ENCODE measurements around the gene THOC6.

The THOC6 gene

GRCh38 chr16:3065069-3065741 is 41.4 kb downstream of the THOC6 start, which contains the start of gene IL32 (continued):
- TF ChIP-seq ZNF692 (tag by site-specific recombination; IDR thresholded peaks at IDR 0.05), result peak; percentile 45; the same call in 1 of the 2 replicates
- no peak for TF ChIP-seq ZNF621 (tag by site-specific recombination; IDR thresholded peaks at IDR 0.05)
- TF ChIP-seq GLI4 (tag by site-specific recombination; IDR thresholded peaks at IDR 0.05), result no peak
- no peak for TF ChIP-seq ZXDB (tag by site-specific recombination; IDR thresholded peaks at IDR 0.05)
- TF ChIP-seq GLIS2 (tag by site-specific recombination; IDR thresholded peaks at IDR 0.05), result peak; percentile 52; the same call in 1 of the 2 replicates
- TF ChIP-seq ZNF248 (tag by site-specific recombination; IDR thresholded peaks at IDR 0.05), result no peak
- no peak for TF ChIP-seq ZNF398 (tag by site-specific recombination; IDR thresholded peaks at IDR 0.05)
- TF ChIP-seq ZNF138 (tag by site-specific recombination; IDR thresholded peaks at IDR 0.05; ENCODE audit: borderline replicate concordance), result no peak
- peak; percentile 94 for TF ChIP-seq GLIS1 (tag by site-specific recombination; IDR thresholded peaks at IDR 0.05)
- no peak for TF ChIP-seq REPIN1 (tag by site-specific recombination; IDR thresholded peaks at IDR 0.05; ENCODE audit: low read depth)
- TF ChIP-seq REST (tag by site-specific recombination; IDR thresholded peaks at IDR 0.05), result no peak
- TF ChIP-seq ZIC2 (tag by site-specific recombination; IDR thresholded peaks at IDR 0.05), result peak; percentile 39
- TF ChIP-seq ZNF10 (tag by site-specific recombination; IDR thresholded peaks at IDR 0.05), result no peak
- TF ChIP-seq ZNF530 (tag by site-specific recombination; IDR thresholded peaks at IDR 0.05; ENCODE audit: low read depth), result peak; percentile 99
- 0 out of 2 replicates have a peak, but pooled peaks have one; percentile 49 for TF ChIP-seq ZNF324 (tag by site-specific recombination; IDR thresholded peaks at IDR 0.05)
- TF ChIP-seq ZNF600 (tag by site-specific recombination; IDR thresholded peaks at IDR 0.05), result peak; percentile 90
- peak; percentile 85 for TF ChIP-seq PRDM1 (tag by site-specific recombination; IDR thresholded peaks at IDR 0.05)
- TF ChIP-seq ZNF24 (tag by site-specific recombination; IDR thresholded peaks at IDR 0.05), result 0 out of 2 replicates have a peak, but pooled peaks have one; percentile 50
- 0 out of 2 replicates have a peak, but pooled peaks have one; percentile 58 for TF ChIP-seq ZNF629 (tag by site-specific recombination; IDR thresholded peaks at IDR 0.05)
- TF ChIP-seq IKZF3 (tag by site-specific recombination; IDR thresholded peaks at IDR 0.05), result peak; percentile 61; the same call in 1 of the 2 replicates
- no peak for TF ChIP-seq ZNF404 (tag by site-specific recombination; IDR thresholded peaks at IDR 0.05)

Data from HEK293 (cell line).